Mesenchymal stem cell (in vitro differentiated cells and primary cell): ENCODE data around the gene ESRRG.

Experiments
- DNase-seq: peaks from one replicate; pipeline ENCODE4 v3.0.0-alpha.2; 2013
- H2AFZ ChIP-seq: one replicate; pipeline ENCODE4 v1.6.1; 2013; ENCODE audit warnings: low read depth, mild to moderate bottlenecking, control low read depth, inconsistent platforms, low read length, moderate library complexity
- H2AK5ac ChIP-seq: 2 replicates; pipeline ENCODE4 v1.6.1; 2013; ENCODE audit warnings: low read length, moderate library complexity, mild to moderate bottlenecking, inconsistent platforms; ENCODE audit not compliant: severe bottlenecking
- H2BK120ac ChIP-seq: one replicate; pipeline ENCODE4 v1.6.1; 2013; ENCODE audit warnings: low read depth, mild to moderate bottlenecking, inconsistent platforms, low read length, moderate library complexity
- H2BK12ac ChIP-seq, 2 experiments: one replicate each; pipeline ENCODE4 v1.6.1; 2013; ENCODE audit warnings: inconsistent platforms in 2 of 2, low read length in 2 of 2, mild to moderate bottlenecking in 2 of 2, moderate library complexity in 2 of 2, control low read depth in 1 of 2
- H2BK15ac ChIP-seq: one replicate; pipeline ENCODE4 v1.6.1; 2013; ENCODE audit warnings: mild to moderate bottlenecking, low read depth, inconsistent platforms; ENCODE audit not compliant: poor library complexity, severe bottlenecking
- H2BK5ac ChIP-seq: 2 replicates; pipeline ENCODE4 v1.6.1; 2013; ENCODE audit warnings: low read depth, mild to moderate bottlenecking, low read length, control low read depth, inconsistent platforms; ENCODE audit not compliant: poor library complexity, severe bottlenecking
- H3K14ac ChIP-seq, 2 experiments: one replicate each; pipeline ENCODE4 v1.6.1; 2013; ENCODE audit warnings: inconsistent platforms in 2 of 2, low read length in 2 of 2, control low read depth in 1 of 2, mild to moderate bottlenecking in 1 of 2, moderate library complexity in 1 of 2
- H3K18ac ChIP-seq, 2 experiments: one replicate each; pipeline ENCODE4 v1.6.1; 2013; ENCODE audit warnings: inconsistent platforms in 2 of 2, low read length in 2 of 2, control low read depth in 1 of 2, low read depth in 1 of 2, mild to moderate bottlenecking in 1 of 2
- H3K23ac ChIP-seq, 2 experiments: one replicate each; pipeline ENCODE4 v1.6.1; 2013; ENCODE audit warnings: inconsistent platforms in 2 of 2, low read length in 2 of 2, mild to moderate bottlenecking in 2 of 2, moderate library complexity in 2 of 2, control low read depth in 1 of 2
- H3K27ac ChIP-seq: 2 replicates; pipeline ENCODE4 v1.5.1; 2013; ENCODE audit warnings: mild to moderate bottlenecking, moderate library complexity, low read length, control low read depth, inconsistent platforms; ENCODE audit not compliant: poor library complexity, severe bottlenecking
- H3K27me3 ChIP-seq, 2 experiments: 2 replicates each; pipeline versions ENCODE4 v1.6.1 to v1.7.0; 2013; ENCODE audit warnings: low read length in 2 of 2, mild to moderate bottlenecking in 2 of 2, moderate library complexity in 2 of 2, control low read depth in 1 of 2, inconsistent platforms in 1 of 2; ENCODE audit not compliant: control insufficient read depth in 1 of 2, insufficient read depth in 1 of 2
- H3K36me3 ChIP-seq, 2 experiments: 2 replicates each; pipeline versions ENCODE4 v1.6.1 to v1.7.0; 2013; ENCODE audit warnings: low read length in 2 of 2, control low read depth in 1 of 2, inconsistent platforms in 1 of 2, low read depth in 1 of 2, mild to moderate bottlenecking in 1 of 2; ENCODE audit not compliant: insufficient read depth in 2 of 2, control insufficient read depth in 1 of 2
- H3K4ac ChIP-seq, 2 experiments: one replicate each; pipeline ENCODE4 v1.6.1; 2013; ENCODE audit warnings: inconsistent platforms in 2 of 2, low read length in 2 of 2, mild to moderate bottlenecking in 2 of 2, moderate library complexity in 2 of 2, control low read depth in 1 of 2, low read depth in 1 of 2
- H3K4me1 ChIP-seq: 2 replicates; pipeline ENCODE4 v1.6.1; 2013; ENCODE audit warnings: low read depth, low read length, control low read depth; ENCODE audit not compliant: control insufficient read depth, insufficient read depth
- H3K4me2 ChIP-seq: 2 replicates; pipeline ENCODE4 v1.6.1; 2013; ENCODE audit warnings: low read length, mild to moderate bottlenecking, inconsistent platforms; ENCODE audit not compliant: poor library complexity, severe bottlenecking
- H3K4me3 ChIP-seq, 2 experiments: 2 replicates each; pipeline versions ENCODE4 v1.5.1 to v1.7.0; 2013; ENCODE audit warnings: low read length in 2 of 2, mild to moderate bottlenecking in 2 of 2, control low read depth in 1 of 2, low read depth in 1 of 2; ENCODE audit not compliant: insufficient read depth in 1 of 2
- H3K79me1 ChIP-seq: replicated peaks from 2 replicates; pipeline ENCODE4 v1.6.1; 2013; ENCODE audit warnings: mild to moderate bottlenecking, control low read depth, low read length, inconsistent platforms; ENCODE audit not compliant: poor library complexity, severe bottlenecking
- H3K9ac ChIP-seq: 2 replicates; pipeline ENCODE4 v1.7.0; 2013; ENCODE audit warnings: mild to moderate bottlenecking, low read length, moderate library complexity
- H3K9me3 ChIP-seq: 2 replicates; pipeline ENCODE4 v1.7.0; 2013; ENCODE audit warnings: mild to moderate bottlenecking, low read length; ENCODE audit not compliant: control insufficient read depth
- H4K8ac ChIP-seq: one replicate; pipeline ENCODE4 v1.6.1; 2013; ENCODE audit warnings: inconsistent platforms, mild to moderate bottlenecking, low read length, moderate library complexity
- H4K91ac ChIP-seq: one replicate; pipeline ENCODE4 v1.6.1; 2013; ENCODE audit warnings: mild to moderate bottlenecking, low read length, inconsistent platforms
- WGBS: methylation state at CpG from one replicate; pipeline ENCODE4 v1.1.7; 2013; ENCODE audit warnings: mixed read lengths; 5-methylcytosine and 5-hydroxymethylcytosine counted together

Gene ESRRG

GRCh38 chr1:216464489-216464888 is 258.7 kb downstream of the ESRRG start:
- Histone ChIP-seq H3K4me1 (peaks cover 3% of the 10 kb centered on the region), H3K9me3 (no peaks in the 10 kb centered on the region), H3K9ac (no peak overlapping the region), H3K4me3 (no peak overlapping the region), H3K79me1 (no peaks in the 10 kb centered on the region), H3K18ac (no peak overlapping the region), H3K27ac (no peak overlapping the region), H3K4ac (no peak overlapping the region), H2AK5ac (no peak overlapping the region), H4K91ac (no peak overlapping the region), H3K14ac (no peak overlapping the region), H3K36me3 (no peaks in the 10 kb centered on the region), H2BK12ac (no peak overlapping the region), H4K8ac (no peak overlapping the region), H3K23ac (no peak overlapping the region), H2BK120ac (no peak overlapping the region), H2AFZ (no peak overlapping the region), H3K27me3 (no peaks in the 10 kb centered on the region), H3K4me2 (no peak overlapping the region), H2BK5ac (no peak overlapping the region), H2BK15ac (no peak overlapping the region)
- no CpG with 5 or more reads among the region's 1 CpG for WGBS
- DNase-seq: peak; percentile 83

- Histone ChIP-seq H4K8ac (no peak overlapping the region), H3K18ac (no peak overlapping the region), H3K23ac (no peak overlapping the region), H3K4ac (no peak overlapping the region), H3K14ac (no peak overlapping the region), H3K4me2 (no peak overlapping the region), H3K9ac (no peak overlapping the region), H2BK120ac (no peak overlapping the region), H3K4me1 (peaks cover 3% of the 10 kb centered on the region), H2AFZ (no peak overlapping the region), H2BK5ac (no peak overlapping the region), H2AK5ac (no peak overlapping the region), H3K9me3 (no peaks in the 10 kb centered on the region), H3K27me3 (no peaks in the 10 kb centered on the region), H4K91ac (no peak overlapping the region), H3K4me3 (no peak overlapping the region), H3K36me3 (no peaks in the 10 kb centered on the region), H3K27ac (no peak overlapping the region), H3K79me1 (no peaks in the 10 kb centered on the region), H2BK12ac (no peak overlapping the region), H2BK15ac (no peak overlapping the region)
- peak; percentile 80 for DNase-seq
- WGBS: 0% methylated on average over 1 of the region's 3 CpGs
Measured at GRCh38 chr1:216462066-216462775, 261.0 kb downstream of the ESRRG start.

DNA sequence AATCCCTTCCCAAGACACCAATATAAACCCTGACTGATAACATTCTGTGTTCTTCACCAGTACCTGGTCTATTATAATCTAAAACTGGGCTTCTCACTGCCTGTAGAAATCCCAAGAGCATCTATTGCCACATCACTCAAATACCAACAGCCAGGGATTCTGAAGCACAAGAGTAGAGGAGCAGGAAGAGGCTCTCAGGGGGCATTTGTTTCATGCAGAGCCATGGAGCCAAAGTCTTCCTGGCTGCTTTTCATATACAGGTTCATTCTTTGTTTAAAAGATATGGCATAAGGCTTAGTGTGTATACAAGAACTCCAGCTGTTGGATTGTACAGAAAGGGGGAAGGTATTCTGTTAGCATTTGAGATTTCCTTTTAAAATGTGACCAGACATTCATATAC is 261.8 kb downstream of the ESRRG start:
- Histone ChIP-seq H2AK5ac (no peak overlapping the region), H2AFZ (no peak overlapping the region), H3K23ac (no peak overlapping the region), H3K9me3 (no peaks in the 10 kb centered on the region), H3K4ac (no peak overlapping the region), H3K27ac (no peak overlapping the region), H3K9ac (no peak overlapping the region), H3K18ac (peak overlapping the region; percentile 29 to 57), H3K4me2 (no peak overlapping the region), H3K4me3 (no peak overlapping the region), H2BK12ac (no peak overlapping the region), H3K4me1 (peaks cover 5% of the 10 kb centered on the region), H2BK15ac (no peak overlapping the region), H3K79me1 (no peaks in the 10 kb centered on the region), H3K14ac (no peak overlapping the region), H4K91ac (no peak overlapping the region), H2BK120ac (no peak overlapping the region), H3K36me3 (no peaks in the 10 kb centered on the region), H3K27me3 (no peaks in the 10 kb centered on the region), H2BK5ac (no peak overlapping the region), H4K8ac (no peak overlapping the region)
- peak; percentile 51 for DNase-seq

DNA sequence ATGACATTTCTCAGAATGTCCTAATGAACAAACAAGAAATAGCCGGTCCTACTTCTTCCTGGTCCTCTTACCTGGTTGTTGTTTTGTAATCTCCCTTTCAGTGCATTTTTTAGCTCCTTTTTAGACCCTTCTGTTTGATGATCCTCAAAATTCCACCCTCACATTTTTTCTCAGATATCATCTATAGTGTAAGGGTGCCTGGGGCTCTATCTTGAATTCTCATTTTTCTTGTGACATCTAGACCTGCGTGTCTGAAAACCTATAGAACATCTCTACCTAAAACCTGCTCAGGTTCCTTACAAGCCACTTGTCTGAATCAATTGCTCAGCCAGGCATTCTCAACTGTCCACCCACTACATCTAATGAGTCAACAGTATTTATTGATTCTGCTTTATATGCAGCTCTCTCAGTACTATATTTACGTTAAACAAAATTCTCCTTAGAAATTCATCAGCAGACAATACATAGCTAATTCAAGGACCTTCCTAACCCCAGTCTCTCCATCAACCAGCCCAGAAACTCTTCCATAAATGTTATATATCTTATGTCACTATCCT is 263.5 kb downstream of the ESRRG start:
- Histone ChIP-seq H3K4me2 (no peak overlapping the region), H3K14ac (no peak overlapping the region), H2BK5ac (no peak overlapping the region), H3K9ac (no peak overlapping the region), H2BK15ac (no peak overlapping the region), H2BK120ac (no peak overlapping the region), H3K27me3 (no peaks in the 10 kb centered on the region), H4K91ac (no peak overlapping the region), H3K23ac (no peak overlapping the region), H3K27ac (no peak overlapping the region), H3K4ac (no peak overlapping the region), H3K79me1 (no peaks in the 10 kb centered on the region), H4K8ac (no peak overlapping the region), H3K9me3 (no peaks in the 10 kb centered on the region), H2AK5ac (no peak overlapping the region), H3K36me3 (no peaks in the 10 kb centered on the region), H3K4me1 (peaks cover 5% of the 10 kb centered on the region), H2BK12ac (no peak overlapping the region), H3K4me3 (no peak overlapping the region), H2AFZ (no peak overlapping the region), H3K18ac (no peak overlapping the region)
- DNase-seq: no peak
- WGBS: 97% methylated on average over 3 of the region's 3 CpGs
